Vagina (tissue), 2 donors: ENCODE results near the gene MSANTD1. TPM values are rescaled to one million over a fixed set of nuclear protein-coding genes. Genes with fewer than 3 reads are reported as not detected.

Experiments
- DNase-seq, 2 donors: peaks; one replicate each; pipeline ENCODE4 v3.0.0-alpha.2; 2017; ENCODE audit errors: extremely low spot score in 2 of 2
- H3K27ac ChIP-seq: fragments of 200-600 bp; sonication (generic); one replicate; pipeline ENCODE4 v1.5.1; 2019
- H3K27me3 ChIP-seq: fragments of 200-600 bp; sonication (generic); one replicate; pipeline ENCODE4 v1.5.1; 2019
- H3K36me3 ChIP-seq, 2 donors: fragments of 200-600 bp; sonication (generic); one replicate each; pipeline ENCODE4 v1.5.1; 2017 to 2019
- H3K4me1 ChIP-seq: fragments of 200-600 bp; sonication (generic); one replicate; pipeline ENCODE4 v1.5.1; 2019
- H3K4me3 ChIP-seq, 2 donors: fragments of 200-600 bp; sonication (generic); 1 replicate in 1 of 2; 2 replicates in 1 of 2; pipeline ENCODE4 v1.5.1; 2016 to 2019
- H3K9me3 ChIP-seq: fragments of 200-600 bp; sonication (generic); one replicate; pipeline ENCODE4 v1.5.1; 2019
- POLR2A ChIP-seq, 2 donors: fragments of 450-650 bp; IDR thresholded peaks; one replicate each; pipeline ENCODE4 v1.6.1; 2017; ENCODE audit warnings: antibody characterized with exemption in 2 of 2, mild to moderate bottlenecking in 2 of 2, moderate library complexity in 2 of 2
- POLR2AphosphoS5 ChIP-seq, 2 donors: sonication (generic); formaldehyde crosslinking; IDR thresholded peaks; one replicate each; pipeline ENCODE4 v1.9.0; 2017; ENCODE audit warnings: antibody characterized with exemption in 2 of 2, mild to moderate bottlenecking in 2 of 2, low read depth in 1 of 2; ENCODE audit not compliant: insufficient read depth in 1 of 2
- intact Hi-C: fragments of 100-400 bp; cut with DNase I; formaldehyde crosslinking; loops from one replicate; pipeline ENCODE4 v1.15.1; 2023
- total RNA-seq: library from RNA; depleted of rRNA; stranded (reverse); fragments of >200 nt; gene quantifications from one replicate; pipeline ENCODE4 v1.2.3, GENCODE V29; 2016
- TF ChIP-seq, protein P1 (sequence below), 3 experiments: fragments of 450-650 bp in 2 of 3; fragments of 200-600 bp in 1 of 3; sonication (generic) in 1 of 3; IDR thresholded peaks; one replicate each; pipeline ENCODE4 v1.5.1; 2017 to 2019; ENCODE audit warnings: antibody characterized with exemption in 3 of 3, mild to moderate bottlenecking in 2 of 3, moderate library complexity in 2 of 3

MSANTD1 gene
- total RNA-seq, 1 donor from 2014 or later: 0.49 TPM

DNA sequence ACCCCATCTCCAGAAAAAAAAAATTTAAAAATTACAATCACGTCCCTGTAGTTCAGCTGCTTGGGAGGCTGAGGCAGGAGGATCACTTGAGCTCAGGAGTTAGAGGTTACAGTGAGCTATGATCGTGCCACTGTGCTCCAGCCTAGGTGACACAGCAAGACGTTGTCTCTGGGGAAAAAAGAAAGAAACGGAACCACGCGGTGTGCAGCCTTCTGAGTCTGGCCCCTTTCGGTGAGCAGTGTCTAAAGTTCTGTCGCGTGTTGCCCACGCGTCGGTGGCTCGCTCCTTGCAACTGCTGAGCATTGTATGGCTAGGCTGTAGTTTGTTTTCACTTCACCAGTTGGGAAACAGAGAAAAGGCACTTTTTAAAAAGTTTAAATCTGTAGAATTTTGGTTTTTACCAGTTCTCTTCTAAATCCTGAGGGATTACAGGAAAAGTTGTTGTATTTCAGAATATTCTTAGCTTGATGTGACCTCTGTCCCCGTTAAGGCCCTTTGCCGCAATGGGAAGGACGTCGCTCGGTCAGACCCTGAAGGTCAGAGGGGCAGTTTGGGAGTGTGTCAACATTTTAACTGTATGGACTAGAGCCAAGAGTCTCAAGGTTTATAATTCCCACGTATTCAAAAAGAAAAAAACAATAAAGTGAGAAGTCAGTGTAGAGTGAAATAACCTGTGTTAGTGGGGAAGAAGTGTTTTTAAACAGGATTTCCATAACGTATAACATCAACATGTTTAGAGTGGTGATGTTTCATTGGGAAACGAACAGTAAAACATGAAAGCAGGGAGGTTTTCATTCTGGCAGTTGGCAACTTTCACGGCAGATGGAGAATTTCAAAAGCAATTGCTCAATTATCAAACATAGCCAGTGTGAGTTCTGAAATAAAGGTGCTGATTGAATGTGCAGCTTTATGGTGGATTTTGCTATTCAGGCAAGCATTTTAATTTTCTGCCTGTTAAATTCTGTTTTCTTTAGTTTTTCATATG, 45.8 kb upstream of the MSANTD1 start:
- H3K27me3 ChIP-seq: no peaks in the 10 kb centered on the region
- H3K4me3 ChIP-seq: no peak overlapping the region
- intact Hi-C loops: loop anchor here (10.0 kb wide), 1 partner anchor 92 kb away; the partner anchor contains the start of gene RGS12
- H3K9me3 ChIP-seq: no peaks in the 10 kb centered on the region
- H3K4me1 ChIP-seq: peaks cover 46% of the 10 kb centered on the region
- TF ChIP-seq POLR2AphosphoS5 (IDR thresholded peaks at IDR 0.05; ENCODE audit: insufficient read depth in 1 of 2, low read depth in 1 of 2) (no peak), POLR2A (IDR thresholded peaks at IDR 0.05) (no peak)
- TF ChIP-seq, protein P1, sequence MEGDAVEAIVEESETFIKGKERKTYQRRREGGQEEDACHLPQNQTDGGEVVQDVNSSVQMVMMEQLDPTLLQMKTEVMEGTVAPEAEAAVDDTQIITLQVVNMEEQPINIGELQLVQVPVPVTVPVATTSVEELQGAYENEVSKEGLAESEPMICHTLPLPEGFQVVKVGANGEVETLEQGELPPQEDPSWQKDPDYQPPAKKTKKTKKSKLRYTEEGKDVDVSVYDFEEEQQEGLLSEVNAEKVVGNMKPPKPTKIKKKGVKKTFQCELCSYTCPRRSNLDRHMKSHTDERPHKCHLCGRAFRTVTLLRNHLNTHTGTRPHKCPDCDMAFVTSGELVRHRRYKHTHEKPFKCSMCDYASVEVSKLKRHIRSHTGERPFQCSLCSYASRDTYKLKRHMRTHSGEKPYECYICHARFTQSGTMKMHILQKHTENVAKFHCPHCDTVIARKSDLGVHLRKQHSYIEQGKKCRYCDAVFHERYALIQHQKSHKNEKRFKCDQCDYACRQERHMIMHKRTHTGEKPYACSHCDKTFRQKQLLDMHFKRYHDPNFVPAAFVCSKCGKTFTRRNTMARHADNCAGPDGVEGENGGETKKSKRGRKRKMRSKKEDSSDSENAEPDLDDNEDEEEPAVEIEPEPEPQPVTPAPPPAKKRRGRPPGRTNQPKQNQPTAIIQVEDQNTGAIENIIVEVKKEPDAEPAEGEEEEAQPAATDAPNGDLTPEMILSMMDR (IDR thresholded peaks at IDR 0.05): no peak
- no peak for DNase-seq
- peak overlapping the region; percentile 51 for H3K27ac ChIP-seq
- H3K36me3 ChIP-seq: peaks cover 0 to 18% of the 10 kb centered on the region in 2 donors

DNA sequence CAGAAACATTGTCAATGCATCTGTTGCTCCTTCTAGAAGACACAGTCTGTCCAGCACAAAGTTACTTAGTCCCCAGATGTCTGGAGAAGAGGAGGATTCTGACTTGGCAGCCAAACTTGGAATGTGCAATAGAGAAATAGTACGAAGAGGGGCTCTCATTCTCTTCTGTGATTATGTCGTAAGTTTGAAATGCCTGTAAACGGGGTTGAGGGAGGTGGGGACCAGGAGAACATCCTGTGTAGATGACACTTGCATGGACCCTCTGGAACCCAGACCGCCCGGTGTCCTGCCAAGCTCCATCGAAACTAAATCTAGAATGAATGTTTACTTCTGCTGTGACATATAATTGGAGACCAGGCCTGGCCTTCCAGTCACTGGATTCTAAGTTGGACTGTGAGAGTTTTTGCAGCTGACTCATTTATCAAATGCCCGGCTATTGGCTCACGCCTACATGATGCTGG, 45.0 kb upstream of the MSANTD1 start:
- DNase-seq: peak in 1 of 2 donors; percentile 94
- Histone ChIP-seq H3K9me3 (no peaks in the 10 kb centered on the region), H3K27ac (peak overlapping the region; percentile 65), H3K4me3 (peak overlapping the region in 1 of 2 donors; percentile 8), H3K36me3 (peaks cover 0 to 26% of the 10 kb centered on the region in 2 donors), H3K4me1 (peaks cover 48% of the 10 kb centered on the region), H3K27me3 (no peaks in the 10 kb centered on the region)
- TF ChIP-seq POLR2AphosphoS5 (IDR thresholded peaks at IDR 0.05; ENCODE audit: insufficient read depth in 1 of 2, low read depth in 1 of 2): no peak
- no peak for TF ChIP-seq POLR2A (IDR thresholded peaks at IDR 0.05)
- TF ChIP-seq, protein P1 (IDR thresholded peaks at IDR 0.05): no peak
- intact Hi-C loops: loop anchor here (10.0 kb wide), 1 partner anchor 91 kb away; the partner anchor contains the start of gene RGS12

DNA sequence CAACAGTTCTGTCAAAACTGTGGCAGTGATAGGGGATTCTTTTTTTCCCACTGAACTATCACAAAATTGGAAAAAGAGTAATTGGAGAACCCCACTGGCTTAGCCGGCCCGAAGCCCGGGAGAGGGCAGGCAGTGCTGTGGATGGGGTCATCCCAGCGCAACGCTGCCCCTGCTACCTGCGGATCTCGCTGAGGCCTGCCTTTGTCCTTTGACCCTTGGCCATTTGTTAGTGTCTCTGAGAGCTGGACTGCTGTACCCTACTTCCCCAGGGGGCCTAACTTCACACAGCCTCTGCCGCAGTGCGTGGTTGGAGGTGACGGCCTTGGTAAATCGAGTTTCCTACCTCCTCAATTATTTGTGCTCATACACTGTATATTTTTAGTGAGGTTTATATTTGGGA, 43.0 kb upstream of the MSANTD1 start:
- TF ChIP-seq, protein P1 (IDR thresholded peaks at IDR 0.05): no peak
- TF ChIP-seq POLR2A (IDR thresholded peaks at IDR 0.05) (no peak), POLR2AphosphoS5 (IDR thresholded peaks at IDR 0.05; ENCODE audit: insufficient read depth in 1 of 2, low read depth in 1 of 2) (no peak)
- Histone ChIP-seq H3K4me3 (no peak overlapping the region), H3K4me1 (peaks cover 41% of the 10 kb centered on the region), H3K9me3 (no peaks in the 10 kb centered on the region), H3K27ac (no peak overlapping the region), H3K36me3 (peaks cover 0 to 39% of the 10 kb centered on the region in 2 donors), H3K27me3 (no peaks in the 10 kb centered on the region)
- intact Hi-C loops: loop anchor here (10.0 kb wide), 1 partner anchor 89 kb away; the partner anchor contains the start of gene RGS12
- DNase-seq: no peak

DNA sequence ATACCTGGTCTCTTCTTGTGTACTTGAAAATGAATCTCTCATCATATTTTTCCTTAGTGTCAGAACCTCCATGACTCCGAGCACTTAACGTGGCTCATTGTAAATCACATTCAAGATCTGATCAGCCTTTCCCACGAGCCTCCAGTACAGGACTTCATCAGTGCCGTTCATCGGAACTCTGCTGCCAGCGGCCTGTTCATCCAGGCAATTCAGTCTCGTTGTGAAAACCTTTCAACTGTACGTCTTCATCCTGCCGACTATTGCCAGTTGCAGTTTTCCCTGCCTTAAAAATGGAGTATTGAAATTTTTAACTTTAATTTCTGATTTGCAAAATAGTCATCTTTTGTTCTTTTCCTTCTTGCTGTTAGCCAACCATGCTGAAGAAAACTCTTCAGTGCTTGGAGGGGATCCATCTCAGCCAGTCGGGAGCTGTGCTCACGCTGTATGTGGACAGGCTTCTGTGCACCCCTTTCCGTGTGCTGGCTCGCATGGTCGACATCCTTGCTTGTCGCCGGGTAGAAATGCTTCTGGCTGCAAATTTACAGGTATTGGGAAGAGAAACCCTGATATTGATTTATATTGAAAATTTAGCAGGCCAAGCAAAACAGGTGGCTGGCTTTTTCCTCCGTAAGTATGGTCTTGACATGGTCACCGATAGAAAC, 42.4 kb upstream of the MSANTD1 start:
- H3K9me3 ChIP-seq: no peaks in the 10 kb centered on the region
- no peak for DNase-seq
- TF ChIP-seq POLR2A (IDR thresholded peaks at IDR 0.05): no peak
- TF ChIP-seq, protein P1 (IDR thresholded peaks at IDR 0.05): no peak
- no peak overlapping the region for H3K27ac ChIP-seq
- peaks cover 35% of the 10 kb centered on the region for H3K4me1 ChIP-seq
- no peaks in the 10 kb centered on the region for H3K27me3 ChIP-seq
- H3K36me3 ChIP-seq: peaks cover 0 to 39% of the 10 kb centered on the region in 2 donors
- H3K4me3 ChIP-seq: no peak overlapping the region
- intact Hi-C loops: loop anchor here (10.0 kb wide), 1 partner anchor 88 kb away; the partner anchor contains the start of gene RGS12
